Stimulated activated CD4-positive, alpha-beta T cell treated with anti-CD3 and anti-CD28 coated beads, Interleukin-4, amount 100 ng/mL, for 24 hours (primary cell): Measurements from ENCODE around the gene CXCL9.
A peak's percentile ranks its signal among the peaks of the same experiment; 100 is the strongest.
"Not testable (repeated sequence)": the region's sequence is repeated elsewhere in the genome, so short reads cannot be mapped to it uniquely, and the experiment has no call there.

Source experiments
- DNase-seq: peaks from one replicate; pipeline ENCODE4 v3.0.0-alpha.2; 2020

CXCL9 gene

DNA sequence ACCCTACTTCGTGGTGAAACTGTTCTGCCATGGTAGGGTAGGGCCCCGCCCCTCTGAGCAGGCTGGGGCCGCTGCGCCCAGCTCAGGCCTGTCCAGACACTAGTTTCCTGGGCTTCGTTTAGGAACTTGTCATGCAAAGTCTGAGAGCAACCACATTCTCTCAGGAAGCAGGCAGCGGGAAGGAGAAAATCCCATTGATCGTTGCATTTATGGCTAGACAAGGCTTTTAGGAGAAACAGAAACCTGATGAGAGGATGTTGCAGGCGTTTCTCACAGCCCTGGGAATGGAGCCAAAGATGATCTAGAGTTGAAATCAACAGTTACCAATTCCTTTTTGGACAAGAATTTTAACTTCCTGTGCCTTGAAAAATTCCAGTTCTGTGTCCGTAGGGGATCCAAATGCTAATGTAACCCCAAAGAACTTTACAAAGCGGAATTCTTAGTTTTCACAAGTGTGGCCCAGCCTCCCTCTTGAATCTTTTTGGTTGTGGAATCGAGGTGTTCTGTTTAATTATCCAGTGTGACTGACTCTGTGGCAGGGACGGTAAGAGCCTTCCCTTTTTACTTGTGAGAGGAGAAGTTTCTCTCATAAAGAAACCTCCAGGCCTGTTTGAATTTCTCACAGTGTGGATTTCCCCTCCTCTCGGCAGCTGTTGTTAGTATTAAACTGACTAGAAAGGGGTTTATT is 4.5 kb upstream of the CXCL9 start:
- no peak for DNase-seq

- DNase-seq: no peak
Observed at GRCh38 chr4:76011018-76011670, 3.8 kb upstream of the CXCL9 start.

- DNase-seq: no peak
Observed at GRCh38 chr4:76010576-76010975, 3.3 kb upstream of the CXCL9 start.

DNA sequence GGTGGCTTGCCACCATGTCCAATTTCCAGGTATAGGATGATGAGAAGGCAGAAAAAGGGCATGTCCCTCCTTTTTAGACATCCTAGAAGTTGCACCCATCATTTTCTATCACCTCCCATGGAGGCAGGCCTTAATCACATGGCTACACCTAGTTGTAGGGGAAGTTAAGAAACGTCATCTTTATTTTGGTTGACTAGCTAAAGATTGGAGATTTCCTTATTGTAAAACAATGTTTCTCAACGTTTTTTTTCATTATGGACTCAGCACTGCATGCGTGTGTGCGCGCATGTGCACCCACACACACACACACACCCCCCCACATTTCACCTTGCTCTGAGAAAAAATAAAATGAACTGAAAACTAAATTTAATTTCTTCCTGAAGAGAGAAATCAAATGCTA is 2.0 kb upstream of the CXCL9 start:
- no peak for DNase-seq

DNA sequence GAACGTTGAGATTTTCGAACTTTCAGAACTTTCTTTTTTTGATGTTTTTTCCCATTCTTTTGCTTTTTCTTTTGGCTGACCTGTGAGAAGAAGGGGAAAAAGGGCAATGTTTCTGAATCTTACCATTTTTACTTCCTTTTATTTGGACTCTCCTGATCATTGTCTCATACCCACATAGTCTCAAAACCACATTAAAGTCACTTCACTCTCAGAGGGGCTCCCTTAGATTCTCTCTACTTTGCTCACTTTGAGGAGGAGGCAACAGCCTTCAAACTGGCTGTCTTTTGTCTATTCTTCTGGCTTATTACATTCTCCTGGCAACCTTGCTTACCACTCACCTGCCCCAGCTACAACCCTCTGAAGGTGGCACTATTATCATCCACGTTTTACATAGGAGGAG is 3.7 kb downstream of the CXCL9 start:
- DNase-seq: no peak

GRCh38 chr4:76003035-76003434 is 4.3 kb downstream of the CXCL9 start:
- DNase-seq: no peak

DNA sequence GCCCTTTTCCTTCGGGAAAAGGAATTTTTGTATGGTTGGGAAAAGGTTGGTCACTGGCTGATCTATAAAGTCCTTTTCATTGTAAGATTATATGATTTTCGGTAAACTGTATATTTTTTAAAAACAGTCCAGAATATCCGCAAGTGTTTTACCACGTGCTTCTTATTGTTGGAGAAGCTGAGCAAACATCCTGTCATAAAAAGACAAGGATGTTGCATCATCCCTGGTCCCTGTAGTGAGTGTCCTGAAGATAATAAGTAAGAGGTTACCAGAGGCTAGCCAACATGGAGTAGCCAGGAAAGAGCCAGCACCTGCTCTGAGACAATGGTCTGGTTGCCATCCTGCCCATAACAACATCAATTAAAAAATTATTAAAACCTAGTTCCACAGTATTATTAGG is 5.1 kb downstream of the CXCL9 start:
- DNase-seq: no peak

DNA sequence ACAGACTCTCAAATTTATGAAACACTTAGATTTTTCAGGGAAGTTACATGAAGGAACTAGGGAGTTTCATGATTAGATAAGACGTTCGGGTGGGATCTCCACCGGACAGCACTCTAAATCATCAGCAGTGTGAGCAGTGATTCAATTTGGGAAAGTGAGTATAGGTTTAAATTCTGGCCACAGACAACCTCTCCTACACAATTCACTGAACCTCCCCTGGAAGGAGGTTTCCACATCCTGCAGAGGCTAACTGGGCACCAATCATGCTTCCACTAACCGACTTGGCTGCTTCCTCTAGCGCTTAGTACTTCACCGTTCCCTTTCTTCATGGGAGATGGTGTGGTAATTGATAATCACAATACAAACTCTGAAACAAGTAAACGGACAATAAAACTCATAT is 5.6 kb downstream of the CXCL9 start:
- no peak for DNase-seq

- no peak for DNase-seq
Observed at GRCh38 chr4:76000279-76000678, 7.0 kb downstream of the CXCL9 start.

DNA sequence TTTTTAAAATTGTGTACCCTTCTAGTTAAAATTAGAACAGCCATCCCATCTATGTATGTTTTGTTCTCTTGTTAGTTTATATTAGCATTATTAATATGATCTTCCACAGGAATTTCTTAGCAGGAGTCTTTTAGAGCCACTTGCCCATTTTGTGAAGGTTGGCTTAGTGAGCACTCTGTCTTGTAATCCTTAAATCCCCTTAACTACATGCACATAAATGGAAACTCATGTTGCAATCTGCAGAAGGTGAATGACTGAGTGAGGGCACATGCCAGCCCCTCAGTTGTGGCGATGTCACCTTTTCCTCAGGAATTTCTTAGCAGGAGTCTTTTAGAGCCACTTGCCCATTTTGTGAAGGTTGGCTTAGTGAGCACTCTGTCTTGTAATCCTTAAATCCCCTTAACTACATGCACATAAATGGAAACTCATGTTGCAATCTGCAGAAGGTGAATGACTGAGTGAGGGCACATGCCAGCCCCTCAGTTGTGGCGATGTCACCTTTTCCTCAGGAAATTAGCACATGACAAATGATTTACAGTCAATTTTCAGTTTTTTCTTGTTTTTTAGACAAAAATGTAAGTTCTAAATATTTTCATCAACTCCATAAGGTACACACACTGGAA is 8.7 kb downstream of the CXCL9 start:
- not testable (repeated sequence) for DNase-seq

- DNase-seq: no peak
Observed at GRCh38 chr4:75997946-75998345, 9.4 kb downstream of the CXCL9 start.

- DNase-seq: no peak
Observed at GRCh38 chr4:75997081-75997480, 10.2 kb downstream of the CXCL9 start.

DNA sequence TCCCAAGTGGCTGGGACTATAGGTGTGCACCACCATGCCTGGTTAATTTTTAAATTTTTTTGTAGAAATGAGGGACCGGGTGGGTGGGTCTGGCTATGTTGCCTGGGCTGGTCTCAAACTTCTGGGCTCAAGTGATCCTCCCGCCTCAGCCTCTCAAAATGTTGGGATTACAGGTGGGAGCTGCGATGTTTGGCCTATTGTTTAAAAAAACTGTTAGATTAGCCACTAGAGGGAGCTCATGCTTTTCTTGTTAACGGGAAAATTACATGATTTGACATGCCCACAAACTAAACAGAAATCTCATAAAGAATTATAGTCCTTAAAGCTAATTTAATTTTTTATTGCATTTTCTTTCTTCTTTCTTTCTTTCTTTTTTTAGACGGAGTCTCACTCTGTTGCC is 11.6 kb downstream of the CXCL9 start:
- DNase-seq: peak; percentile 7

- DNase-seq: no peak
Observed at GRCh38 chr4:75992462-75992861, 14.8 kb downstream of the CXCL9 start.

GRCh38 chr4:75989846-75990528 is 17.3 kb downstream of the CXCL9 start:
- DNase-seq: peak; percentile 6

GRCh38 chr4:75985116-75985515 is 22.2 kb downstream of the CXCL9 start:
- DNase-seq: no peak

- DNase-seq: no peak
Observed at GRCh38 chr4:75980576-75980975, 26.7 kb downstream of the CXCL9 start.

GRCh38 chr4:75976177-75976576 is 31.1 kb downstream of the CXCL9 start:
- DNase-seq: no peak

- DNase-seq: no peak
Observed at GRCh38 chr4:75973766-75974165, 33.5 kb downstream of the CXCL9 start.

- DNase-seq: no peak
Observed at GRCh38 chr4:75968084-75968483, 39.2 kb downstream of the CXCL9 start.

- no peak for DNase-seq
Observed at GRCh38 chr4:75963558-75963957, 43.8 kb downstream of the CXCL9 start.

- not testable (repeated sequence) for DNase-seq
Observed at GRCh38 chr4:75962072-75962471, 45.2 kb downstream of the CXCL9 start.

DNA sequence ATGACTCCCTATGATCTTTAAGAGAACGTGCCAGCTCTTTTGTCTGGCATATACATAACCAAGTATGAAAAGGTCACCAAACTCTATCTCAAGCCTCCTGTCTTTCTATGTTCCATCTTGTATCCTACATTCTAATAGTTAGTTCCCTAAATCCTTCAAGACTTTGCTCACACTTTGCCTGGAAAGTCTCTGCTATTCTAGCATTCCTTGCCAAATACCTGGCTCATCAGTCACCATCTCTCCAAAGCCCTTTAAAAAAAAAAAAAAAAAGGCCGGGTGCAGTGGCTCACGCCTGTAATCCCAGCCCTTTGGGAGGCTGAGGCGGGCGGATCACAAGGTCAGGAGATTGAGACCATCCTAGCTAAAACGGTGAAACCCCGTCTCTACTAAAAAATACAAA is 48.8 kb downstream of the CXCL9 start:
- DNase-seq: not testable (repeated sequence)

DNA sequence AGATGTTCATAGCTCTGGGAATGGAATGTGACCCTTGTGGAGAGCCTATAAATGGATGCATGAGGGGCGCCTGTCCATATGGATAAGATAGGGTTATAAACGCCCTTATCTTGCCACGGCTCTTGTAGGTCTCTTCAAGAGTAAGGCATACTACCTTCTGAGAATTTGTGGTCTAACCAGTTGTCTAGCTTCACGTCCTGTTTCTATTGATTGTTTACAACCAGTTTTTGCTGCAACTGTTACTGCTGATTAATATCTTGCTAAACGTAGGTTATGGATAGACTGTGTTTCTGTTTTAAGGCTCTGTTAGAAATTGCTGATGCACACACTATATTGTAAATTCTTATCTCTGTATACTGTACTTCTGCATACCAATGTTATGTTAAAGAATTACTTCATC is 52.5 kb downstream of the CXCL9 start:
- DNase-seq: not testable (repeated sequence)
